Fibroblast of lung (primary cell): Measurements from ENCODE around the gene PPARGC1A.

Experiments used
- CTCF ChIP-seq, 2 donors: IDR thresholded peaks in 1 of 2; conservative IDR thresholded peaks in 1 of 2; 1 replicate in 1 of 2; 2 replicates in 1 of 2; pipeline ENCODE4 v1.5.1; 2011 to 2012; ENCODE audit warnings: low read length in 2 of 2, control low read depth in 1 of 2, inconsistent platforms in 1 of 2, low read depth in 1 of 2, mild to moderate bottlenecking in 1 of 2
- EZH2 ChIP-seq: IDR thresholded peaks from 2 replicates; pipeline ENCODE4 v1.5.1; 2012; ENCODE audit warnings: low read length, control low read depth, mild to moderate bottlenecking; ENCODE audit errors: missing control alignments

- TF ChIP-seq CTCF (conservative IDR thresholded peaks at IDR 0.05 in 1 of 2, IDR thresholded peaks at IDR 0.05 in 1 of 2; ENCODE audit: low read depth in 1 of 2, low read length in 2 of 2) (peak in 1 of 2 donors; percentile 5), EZH2 (no peak)
Observed at GRCh38 chr4:23775694-23776093, 114.2 kb downstream of the PPARGC1A start.
